ENCODE results near the gene PLA2G3. TPM values are rescaled to one million over a fixed set of nuclear protein-coding genes. Genes with fewer than 3 reads are reported as not detected.

The PLA2G3 gene
- total and polyA plus RNA-seq, 9 donors, result 0.13 TPM; not detected in 8

DNA sequence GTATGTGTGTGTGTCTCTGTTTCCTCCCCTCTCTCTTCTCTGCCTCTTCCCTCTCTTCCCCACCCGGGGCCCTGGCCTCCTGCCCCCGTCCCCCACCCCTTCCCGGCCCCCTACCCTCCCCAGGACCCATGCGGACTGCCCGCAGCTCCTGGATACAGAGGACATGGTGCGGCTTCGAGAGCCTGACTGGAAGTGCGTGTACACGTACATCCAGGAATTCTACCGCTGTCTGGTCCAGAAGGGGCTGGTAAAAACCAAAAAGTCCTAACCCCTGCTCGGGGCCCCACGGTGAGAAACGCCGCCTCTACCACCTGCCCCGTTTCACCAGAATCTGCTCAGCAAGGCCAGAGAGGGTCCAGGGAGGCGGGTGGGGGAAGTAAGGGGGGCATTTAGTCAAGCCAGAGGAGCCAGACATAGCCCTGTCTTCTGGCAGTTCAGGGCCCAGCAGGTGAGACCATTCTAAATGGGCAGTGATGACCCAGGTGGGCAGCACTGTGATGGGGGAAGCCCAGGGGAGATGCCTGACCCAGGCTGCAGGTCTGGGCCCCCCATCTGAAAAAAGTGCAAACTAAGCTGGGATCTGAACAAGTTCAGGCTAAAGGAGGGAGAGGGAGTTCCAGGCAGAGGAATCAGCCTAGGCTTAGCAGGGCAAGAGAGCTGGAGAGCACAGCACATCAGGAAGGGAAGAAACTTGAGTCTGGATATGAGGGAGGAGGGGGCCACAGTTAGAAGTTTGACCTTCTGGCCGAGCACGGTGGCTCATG is 39.4 kb downstream of the PLA2G3 start:
- Histone ChIP-seq H3K4me3 (no peak overlapping the region), H3K27me3 (no peaks in the 10 kb centered on the region), H3K9me3 (no peaks in the 10 kb centered on the region), H3K27ac (no peak overlapping the region), H3K36me3 (no peaks in the 10 kb centered on the region), H3K4me1 (ENCODE audit: insufficient read depth) (peaks cover 8% of the 10 kb centered on the region)
- no peak for DNase-seq
- TF ChIP-seq EP300 (IDR thresholded peaks at IDR 0.05) (no peak), CTCF (IDR thresholded peaks at IDR 0.05) (no peak), POLR2A (IDR thresholded peaks at IDR 0.05) (no peak)
- WGBS, 3 donors, result 90 to 94% (median 94%) methylated on average over 18 of the region's 18 CpGs
- intact Hi-C loops (cut with DNase I), result loop anchor here in 1 of 4 donors (10.0 kb wide), 2 partner anchors 134 to 826 kb away; no protein-coding TSS in a partner anchor

- H3K27me3 ChIP-seq, result no peaks in the 10 kb centered on the region
- H3K9me3 ChIP-seq, result no peaks in the 10 kb centered on the region
- peaks cover 3% of the 10 kb centered on the region for H3K4me1 ChIP-seq (ENCODE audit: insufficient read depth)
- peak in 3 of 5 donors; percentile 25 to 40 (median 27) for DNase-seq
- peak overlapping the region in 1 of 2 donors; percentile 8 for H3K27ac ChIP-seq
- WGBS, 3 donors, result 88 to 92% (median 90%) methylated on average over 34 of the region's 34 CpGs
- TF ChIP-seq CTCF (IDR thresholded peaks at IDR 0.05) (no peak), POLR2A (IDR thresholded peaks at IDR 0.05) (no peak), EP300 (IDR thresholded peaks at IDR 0.05) (no peak)
- intact Hi-C loops (cut with DNase I), result loop anchor here in 1 of 4 donors (10.0 kb wide), 3 partner anchors 45 to 825 kb away; partner anchors contain the start of gene PLA2G3
- no peak overlapping the region for H3K4me3 ChIP-seq
- no peaks in the 10 kb centered on the region for H3K36me3 ChIP-seq
Observed at GRCh38 chr22:31099841-31100761, 40.2 kb downstream of the PLA2G3 start.

DNA sequence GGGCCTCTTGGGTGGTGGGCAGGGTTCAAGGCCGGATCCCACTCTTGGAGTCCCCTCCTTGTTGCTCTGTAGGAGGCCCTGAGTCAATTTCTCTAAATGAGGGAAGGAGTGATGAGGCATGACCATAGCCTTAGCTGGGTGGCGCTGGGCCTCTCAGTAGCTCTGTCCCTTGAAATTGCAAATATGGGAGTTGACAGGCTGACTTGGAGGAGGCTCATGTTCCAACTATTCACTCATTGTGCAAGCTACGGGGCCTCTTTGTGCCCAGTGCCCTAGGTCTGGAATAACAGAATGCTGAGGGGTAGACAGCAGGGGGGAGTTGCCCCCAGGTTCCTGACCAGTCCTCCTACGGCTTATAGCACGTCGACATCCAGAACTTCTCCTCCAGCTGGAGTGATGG is 40.9 kb downstream of the PLA2G3 start:
- TF ChIP-seq POLR2A (IDR thresholded peaks at IDR 0.05) (no peak), CTCF (IDR thresholded peaks at IDR 0.05) (no peak), EP300 (IDR thresholded peaks at IDR 0.05) (no peak)
- Histone ChIP-seq H3K4me1 (ENCODE audit: insufficient read depth) (peaks cover 3% of the 10 kb centered on the region), H3K27me3 (no peaks in the 10 kb centered on the region), H3K4me3 (no peak overlapping the region), H3K36me3 (no peaks in the 10 kb centered on the region), H3K9me3 (no peaks in the 10 kb centered on the region), H3K27ac (peak overlapping the region in 1 of 2 donors; percentile 8)
- intact Hi-C loops (cut with DNase I), result loop anchor here in 1 of 4 donors (10.0 kb wide), 1 partner anchor 45 kb away; the partner anchor contains the start of gene PLA2G3
- DNase-seq, result no peak
- WGBS, 3 donors, result 79 to 85% (median 83%) methylated on average over 6 of the region's 6 CpGs

DNA sequence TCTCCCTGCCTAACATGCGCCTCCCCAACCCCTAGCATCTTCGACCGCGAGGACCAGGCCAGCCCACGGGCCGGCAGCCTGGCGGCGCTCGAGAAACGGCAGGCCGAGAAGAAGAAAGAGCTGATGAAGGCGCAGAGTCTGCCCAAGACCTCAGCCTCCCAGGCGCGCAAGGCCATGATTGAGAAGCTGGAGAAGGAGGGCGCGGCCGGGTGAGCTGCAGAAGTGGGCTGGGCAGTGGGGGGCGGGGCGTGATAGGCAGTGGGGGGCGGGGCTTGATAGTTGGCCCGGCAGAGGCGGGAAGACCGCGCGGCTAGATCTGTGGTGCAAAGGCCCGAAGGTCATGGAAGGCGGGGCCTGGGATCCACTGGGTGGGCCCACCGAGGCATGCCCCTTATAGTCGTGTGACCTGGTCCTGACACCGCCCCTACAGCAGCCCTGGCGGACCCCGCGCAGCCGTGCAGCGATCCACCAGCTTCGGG is 41.6 kb downstream of the PLA2G3 start:
- H3K4me3 ChIP-seq, result no peak overlapping the region
- peak; percentile 43 to 67 (median 61) for DNase-seq
- peaks cover 1% of the 10 kb centered on the region for H3K4me1 ChIP-seq (ENCODE audit: insufficient read depth)
- H3K9me3 ChIP-seq, result no peaks in the 10 kb centered on the region
- intact Hi-C loops (cut with DNase I), result loop anchor here in 1 of 4 donors (10.0 kb wide), 1 partner anchor 46 kb away; the partner anchor contains the start of gene PLA2G3
- no peak for TF ChIP-seq EP300 (IDR thresholded peaks at IDR 0.05)
- TF ChIP-seq CTCF (IDR thresholded peaks at IDR 0.05), result no peak
- TF ChIP-seq POLR2A (IDR thresholded peaks at IDR 0.05), result no peak
- no peak overlapping the region for H3K27ac ChIP-seq
- 54 to 56% (median 55%) methylated on average over 36 of the region's 36 CpGs for WGBS, 3 donors
- H3K27me3 ChIP-seq, result no peaks in the 10 kb centered on the region
- H3K36me3 ChIP-seq, result no peaks in the 10 kb centered on the region

All from ovary (tissue), 9 donors.